ENCODE measurements around the gene STK25.
"Not testable (repeated sequence)": the region's sequence is repeated elsewhere in the genome, so short reads cannot be mapped to it uniquely, and the experiment has no call there.

STK25 gene

GRCh38 chr2:241507430-241508239, 749 bp downstream of the STK25 start:
- DNase-seq (ENCODE audit: low read depth), result no peak

- DNase-seq (ENCODE audit: low read depth), result no peak
These were observed 1.5 kb downstream of the STK25 start for GRCh38 chr2:241506793-241507429.

GRCh38 chr2:241506317-241506716, 2.1 kb downstream of the STK25 start:
- DNase-seq (ENCODE audit: low read depth), result not testable (repeated sequence)

- DNase-seq (ENCODE audit: low read depth), result no peak
These were observed 2.6 kb downstream of the STK25 start for GRCh38 chr2:241505781-241506201.

- no peak for DNase-seq (ENCODE audit: low read depth)
These were observed 3.2 kb downstream of the STK25 start for GRCh38 chr2:241505086-241505780.

GRCh38 chr2:241503776-241504392, 4.5 kb downstream of the STK25 start:
- no peak for DNase-seq (ENCODE audit: low read depth)

GRCh38 chr2:241502281-241502680, 6.1 kb downstream of the STK25 start:
- DNase-seq (ENCODE audit: low read depth), result no peak

- DNase-seq (ENCODE audit: low read depth), result no peak
These were observed 6.8 kb downstream of the STK25 start for GRCh38 chr2:241501551-241501950.

GRCh38 chr2:241501099-241501541, 7.3 kb downstream of the STK25 start:
- DNase-seq (ENCODE audit: low read depth), result no peak

GRCh38 chr2:241500431-241500975, 7.9 kb downstream of the STK25 start:
- DNase-seq (ENCODE audit: low read depth), result no peak

GRCh38 chr2:241500016-241500415, 8.4 kb downstream of the STK25 start:
- no peak for DNase-seq (ENCODE audit: low read depth)

GRCh38 chr2:241499146-241499965, 9.0 kb downstream of the STK25 start:
- no peak for DNase-seq (ENCODE audit: low read depth)

- no peak for DNase-seq (ENCODE audit: low read depth)
These were observed 10.0 kb downstream of the STK25 start for GRCh38 chr2:241498115-241499070.

- no peak for DNase-seq (ENCODE audit: low read depth)
These were observed 11.2 kb downstream of the STK25 start for GRCh38 chr2:241496904-241497877.

- DNase-seq (ENCODE audit: low read depth), result no peak
These were observed 12.2 kb downstream of the STK25 start for GRCh38 chr2:241496003-241496707.

- DNase-seq (ENCODE audit: low read depth), result no peak
These were observed 13.0 kb downstream of the STK25 start for GRCh38 chr2:241495172-241496002.

GRCh38 chr2:241494311-241494908, 14.0 kb downstream of the STK25 start:
- DNase-seq (ENCODE audit: low read depth), result no peak
